ENCODE results near the gene NME1. TPM values are rescaled to one million over a fixed set of nuclear protein-coding genes. Genes with fewer than 3 reads are reported as not detected.

NME1 gene
- total and polyA plus RNA-seq, 2 experiments from 2014 or later, result 133 to 250 TPM

DNA sequence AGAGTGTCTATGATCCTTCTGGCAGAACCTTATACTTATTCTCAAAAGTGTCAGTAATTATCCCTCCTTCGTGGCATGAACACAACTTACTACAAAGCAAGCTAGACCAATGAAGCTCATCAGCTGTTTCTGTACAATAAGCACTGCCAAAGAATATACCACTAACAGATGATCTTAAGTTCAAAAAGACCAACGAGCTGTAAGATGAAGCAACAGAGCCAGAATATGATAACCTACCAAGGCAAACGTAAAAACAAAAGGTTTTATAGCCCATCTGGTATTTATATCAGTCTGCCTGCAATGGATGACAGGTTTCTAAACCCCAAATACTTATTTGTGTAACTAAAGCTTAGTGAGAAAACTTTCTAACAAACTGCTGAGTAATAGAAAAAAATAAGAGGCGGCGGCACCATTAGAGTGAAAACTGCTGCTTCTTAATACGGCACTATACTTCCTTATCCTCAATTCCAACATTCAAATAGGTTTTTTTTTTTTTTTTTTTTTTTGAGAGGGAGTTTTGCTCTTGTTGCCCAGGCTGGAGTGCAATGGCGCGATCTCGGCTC is 35.0 kb downstream of the NME1 start:
- peaks cover 41% of the 10 kb centered on the region for H3K36me3 ChIP-seq (ENCODE audit: low read depth)
- no peaks in the 10 kb centered on the region for H3K79me2 ChIP-seq (ENCODE audit: insufficient read depth)
- H3K27me3 ChIP-seq (replicated peaks; ENCODE audit: insufficient read depth), result no peaks in the 10 kb centered on the region
- H4K20me1 ChIP-seq (ENCODE audit: insufficient read depth), result peaks cover 3% of the 10 kb centered on the region; the same call in 1 of the 2 replicates
- no peak overlapping the region for H3K4me2 ChIP-seq (ENCODE audit: unreplicated experiment)
- in situ Hi-C loops (cut with MboI), result no loop called here
- peaks cover 6% of the 10 kb centered on the region; the same call in 1 of the 2 replicates for H3F3A ChIP-seq (ENCODE audit: insufficient read depth)
- H3K9ac ChIP-seq, result no peak overlapping the region
- no peak overlapping the region for H3K4me3 ChIP-seq
- no peaks in the 10 kb centered on the region for H3K9me2 ChIP-seq (ENCODE audit: insufficient read depth)
- DNase-seq, result no peak
- no peaks in the 10 kb centered on the region for H3K9me3 ChIP-seq (ENCODE audit: low read depth)
- TF ChIP-seq EZH2 (IDR thresholded peaks at IDR 0.05; ENCODE audit: insufficient read depth, poor library complexity, severe bottlenecking) (no peak), EZH2phosphoT487 (IDR thresholded peaks at IDR 0.05; ENCODE audit: insufficient read depth, low read depth) (no peak)
- no peak overlapping the region for H3K27ac ChIP-seq
- no peaks in the 10 kb centered on the region for H3K4me1 ChIP-seq (ENCODE audit: insufficient read depth)
- WGBS, 2 experiments (ENCODE audit: low coverage in 1 of 2, low lambda C conversion rate in 2 of 2, missing lambda C conversion rate in 2 of 2), result 65 to 67% methylated on average over 8 to 9 of the region's 9 CpGs
- no peak overlapping the region for H2AFZ ChIP-seq

DNA sequence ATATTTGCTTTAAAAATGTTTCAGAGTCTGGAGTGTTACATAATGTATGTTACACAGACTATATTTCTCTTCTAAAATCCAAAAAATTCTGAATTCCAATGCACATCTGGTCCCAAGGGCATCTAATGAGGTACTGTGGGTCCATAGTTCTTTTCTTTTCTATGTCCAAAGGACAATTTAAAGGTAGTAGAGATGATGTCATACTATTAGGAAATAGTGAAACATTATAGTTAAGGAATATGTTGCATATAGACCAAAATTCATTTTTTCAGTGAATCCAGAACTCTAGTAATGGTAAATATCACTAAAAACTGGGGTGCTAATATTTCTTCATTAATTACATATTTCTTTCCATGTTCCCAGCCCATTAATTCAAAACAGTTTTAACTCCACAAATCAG is 35.8 kb downstream of the NME1 start:
- H3K36me3 ChIP-seq (ENCODE audit: low read depth), result peaks cover 37% of the 10 kb centered on the region
- no peak for TF ChIP-seq EZH2 (IDR thresholded peaks at IDR 0.05; ENCODE audit: insufficient read depth, poor library complexity, severe bottlenecking)
- TF ChIP-seq EZH2phosphoT487 (IDR thresholded peaks at IDR 0.05; ENCODE audit: insufficient read depth, low read depth), result no peak
- no peak overlapping the region for H3K9ac ChIP-seq
- H3K27ac ChIP-seq, result no peak overlapping the region
- H3K4me3 ChIP-seq, result no peak overlapping the region
- in situ Hi-C loops (cut with MboI), result no loop called here
- H3K79me2 ChIP-seq (ENCODE audit: insufficient read depth), result no peaks in the 10 kb centered on the region
- peaks cover 6% of the 10 kb centered on the region; the same call in 1 of the 2 replicates for H3F3A ChIP-seq (ENCODE audit: insufficient read depth)
- no peak for DNase-seq
- H4K20me1 ChIP-seq (ENCODE audit: insufficient read depth), result peaks cover 3% of the 10 kb centered on the region; the same call in 1 of the 2 replicates
- no peak overlapping the region for H3K4me2 ChIP-seq (ENCODE audit: unreplicated experiment)
- no peaks in the 10 kb centered on the region for H3K9me2 ChIP-seq (ENCODE audit: insufficient read depth)
- no peak overlapping the region for H2AFZ ChIP-seq
- no peaks in the 10 kb centered on the region for H3K27me3 ChIP-seq (replicated peaks; ENCODE audit: insufficient read depth)
- H3K4me1 ChIP-seq (ENCODE audit: insufficient read depth), result no peaks in the 10 kb centered on the region
- no peaks in the 10 kb centered on the region for H3K9me3 ChIP-seq (ENCODE audit: low read depth)

DNA sequence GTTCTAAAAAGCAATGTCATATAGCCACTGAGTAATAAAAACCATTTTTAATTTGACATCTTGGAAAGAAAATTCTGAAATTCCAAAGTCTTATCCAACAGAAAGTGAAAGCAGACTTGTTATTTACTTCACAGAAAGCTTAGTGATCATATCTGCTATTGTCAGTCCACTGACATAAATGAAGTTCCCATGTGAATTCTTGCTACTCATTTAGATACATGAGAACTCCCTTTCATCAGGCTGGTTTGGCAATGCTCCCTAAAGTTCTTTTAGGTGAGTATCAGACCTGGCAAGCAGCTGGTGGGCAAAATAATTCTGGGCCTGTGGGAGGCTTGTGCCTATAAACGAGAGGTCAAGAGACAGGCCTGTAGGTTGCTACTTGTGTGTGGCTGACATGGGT is 36.3 kb downstream of the NME1 start:
- H3K27ac ChIP-seq, result no peak overlapping the region
- no peaks in the 10 kb centered on the region for H3K9me3 ChIP-seq (ENCODE audit: low read depth)
- no peak overlapping the region for H3K9ac ChIP-seq
- peaks cover 3% of the 10 kb centered on the region; the same call in 1 of the 2 replicates for H4K20me1 ChIP-seq (ENCODE audit: insufficient read depth)
- H3K27me3 ChIP-seq (replicated peaks; ENCODE audit: insufficient read depth), result no peaks in the 10 kb centered on the region
- no peaks in the 10 kb centered on the region for H3K4me1 ChIP-seq (ENCODE audit: insufficient read depth)
- DNase-seq, result no peak
- TF ChIP-seq EZH2 (IDR thresholded peaks at IDR 0.05; ENCODE audit: insufficient read depth, poor library complexity, severe bottlenecking) (no peak), EZH2phosphoT487 (IDR thresholded peaks at IDR 0.05; ENCODE audit: insufficient read depth, low read depth) (no peak)
- in situ Hi-C loops (cut with MboI), result no loop called here
- WGBS, 2 experiments (ENCODE audit: low coverage in 1 of 2, low lambda C conversion rate in 2 of 2, missing lambda C conversion rate in 2 of 2), result 33 to 53% methylated on average over 1 of the region's 1 CpG
- no peak overlapping the region for H3K4me3 ChIP-seq
- no peaks in the 10 kb centered on the region for H3K9me2 ChIP-seq (ENCODE audit: insufficient read depth)
- no peak overlapping the region for H2AFZ ChIP-seq
- peaks cover 33% of the 10 kb centered on the region for H3K36me3 ChIP-seq (ENCODE audit: low read depth)
- H3K4me2 ChIP-seq (ENCODE audit: unreplicated experiment), result no peak overlapping the region
- no peaks in the 10 kb centered on the region for H3K79me2 ChIP-seq (ENCODE audit: insufficient read depth)
- H3F3A ChIP-seq (ENCODE audit: insufficient read depth), result peaks cover 6% of the 10 kb centered on the region; the same call in 1 of the 2 replicates

DNA sequence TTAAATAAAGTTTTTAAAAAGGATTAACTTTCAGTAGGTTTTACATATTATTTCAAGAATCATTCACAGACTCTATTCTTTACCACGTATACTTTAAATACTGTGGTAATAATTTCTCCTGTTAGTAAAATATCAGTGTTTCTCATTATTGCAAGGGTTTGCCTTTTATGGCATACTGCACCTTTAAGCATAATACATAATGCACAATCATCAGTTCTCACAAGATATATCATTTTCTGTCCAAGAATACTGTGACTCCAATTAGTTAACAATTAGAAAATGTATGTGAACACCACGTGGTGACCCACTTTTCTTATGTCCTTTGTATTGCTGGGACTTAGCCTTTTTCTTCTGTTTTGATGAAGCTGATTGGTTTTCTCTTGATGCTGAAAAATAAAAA is 38.5 kb downstream of the NME1 start:
- H3K27ac ChIP-seq, result no peak overlapping the region
- TF ChIP-seq EZH2 (IDR thresholded peaks at IDR 0.05; ENCODE audit: insufficient read depth, poor library complexity, severe bottlenecking) (no peak), EZH2phosphoT487 (IDR thresholded peaks at IDR 0.05; ENCODE audit: insufficient read depth, low read depth) (no peak)
- H3F3A ChIP-seq (ENCODE audit: insufficient read depth), result no peaks in the 10 kb centered on the region
- H3K4me2 ChIP-seq (ENCODE audit: unreplicated experiment), result no peak overlapping the region
- H3K4me1 ChIP-seq (ENCODE audit: insufficient read depth), result no peaks in the 10 kb centered on the region
- peaks cover 30% of the 10 kb centered on the region for H3K36me3 ChIP-seq (ENCODE audit: low read depth)
- no peak overlapping the region for H3K4me3 ChIP-seq
- H2AFZ ChIP-seq, result no peak overlapping the region
- H3K27me3 ChIP-seq (replicated peaks; ENCODE audit: insufficient read depth), result no peaks in the 10 kb centered on the region
- no peaks in the 10 kb centered on the region for H3K9me3 ChIP-seq (ENCODE audit: low read depth)
- in situ Hi-C loops (cut with MboI), result no loop called here
- peaks cover 3% of the 10 kb centered on the region; the same call in 1 of the 2 replicates for H4K20me1 ChIP-seq (ENCODE audit: insufficient read depth)
- DNase-seq, result no peak
- H3K9ac ChIP-seq, result no peak overlapping the region
- no peaks in the 10 kb centered on the region for H3K79me2 ChIP-seq (ENCODE audit: insufficient read depth)
- H3K9me2 ChIP-seq (ENCODE audit: insufficient read depth), result no peaks in the 10 kb centered on the region
- 66 to 72% methylated on average over 2 of the region's 2 CpGs for WGBS, 2 experiments (ENCODE audit: low coverage in 1 of 2, low lambda C conversion rate in 2 of 2, missing lambda C conversion rate in 2 of 2)

GRCh38 chr17:51197754-51198153 is 44.4 kb downstream of the NME1 start:
- in situ Hi-C loops (cut with MboI), result no loop called here
- peaks cover 41% of the 10 kb centered on the region for H3K36me3 ChIP-seq (ENCODE audit: low read depth)
- no peak overlapping the region for H3K4me3 ChIP-seq
- no peak for TF ChIP-seq EZH2phosphoT487 (IDR thresholded peaks at IDR 0.05; ENCODE audit: insufficient read depth, low read depth)
- TF ChIP-seq EZH2 (IDR thresholded peaks at IDR 0.05; ENCODE audit: insufficient read depth, poor library complexity, severe bottlenecking), result no peak
- no peak overlapping the region for H3K4me2 ChIP-seq (ENCODE audit: unreplicated experiment)
- H3K27me3 ChIP-seq (replicated peaks; ENCODE audit: insufficient read depth), result no peaks in the 10 kb centered on the region
- no peaks in the 10 kb centered on the region for H3F3A ChIP-seq (ENCODE audit: insufficient read depth)
- H3K4me1 ChIP-seq (ENCODE audit: insufficient read depth), result no peaks in the 10 kb centered on the region
- DNase-seq, result no peak
- no peaks in the 10 kb centered on the region for H4K20me1 ChIP-seq (ENCODE audit: insufficient read depth)
- 97% methylated on average over 3 of the region's 4 CpGs for WGBS, 2 experiments (ENCODE audit: low coverage in 1 of 2, low lambda C conversion rate in 2 of 2, missing lambda C conversion rate in 2 of 2)
- no peaks in the 10 kb centered on the region for H3K9me2 ChIP-seq (ENCODE audit: insufficient read depth)
- no peaks in the 10 kb centered on the region for H3K9me3 ChIP-seq (ENCODE audit: low read depth)
- H2AFZ ChIP-seq, result no peak overlapping the region
- H3K27ac ChIP-seq, result no peak overlapping the region
- no peak overlapping the region for H3K9ac ChIP-seq
- H3K79me2 ChIP-seq (ENCODE audit: insufficient read depth), result no peaks in the 10 kb centered on the region

Measured in GM23248 (cell line).